Loucy (cell line): ENCODE data around the gene PDGFD.

Source experiments
- H2AFZ ChIP-seq: fragments of 200-600 bp; sonication (generic); 2 replicates; pipeline ENCODE4 v1.6.0; 2016; ENCODE audit warnings: antibody characterized with exemption, mild to moderate bottlenecking, low read length, moderate library complexity
- H3F3A ChIP-seq: fragments of 200-600 bp; 2 replicates; pipeline ENCODE4 v1.6.0; 2016; ENCODE audit warnings: antibody characterized with exemption, low read depth, mild to moderate bottlenecking
- H3K27me3 ChIP-seq: fragments of 200-600 bp; sonication (generic); 2 replicates; pipeline ENCODE4 v1.6.1; 2014; ENCODE audit warnings: low read length, mild to moderate bottlenecking; ENCODE audit not compliant: insufficient read depth, poor library complexity, severe bottlenecking
- H3K36me3 ChIP-seq: fragments of 200-600 bp; sonication (generic); 2 replicates; pipeline ENCODE4 v1.6.1; 2016; ENCODE audit warnings: low read length; ENCODE audit not compliant: insufficient read depth
- H3K4me1 ChIP-seq: fragments of 200-600 bp; sonication (generic); 2 replicates; pipeline ENCODE4 v1.5.1; 2014; ENCODE audit warnings: low read length, mild to moderate bottlenecking; ENCODE audit not compliant: insufficient read depth, poor library complexity, severe bottlenecking
- H3K4me2 ChIP-seq: fragments of 200-600 bp; sonication (generic); 2 replicates; pipeline ENCODE4 v1.6.0; 2014; ENCODE audit warnings: antibody characterized with exemption, low read length, low read depth, mild to moderate bottlenecking; ENCODE audit not compliant: poor library complexity, severe bottlenecking
- H3K4me3 ChIP-seq: fragments of 200-600 bp; sonication (generic); 2 replicates; pipeline ENCODE4 v1.5.1; 2014; ENCODE audit warnings: low read length, mild to moderate bottlenecking, mixed read lengths; ENCODE audit not compliant: poor library complexity, severe bottlenecking
- H3K79me2 ChIP-seq: fragments of 200-600 bp; sonication (generic); 2 replicates; pipeline ENCODE4 v1.6.1; 2014; ENCODE audit warnings: low read length; ENCODE audit not compliant: insufficient read depth
- H3K9ac ChIP-seq: fragments of 200-600 bp; sonication (generic); 2 replicates; pipeline ENCODE4 v1.6.0; 2014; ENCODE audit warnings: mild to moderate bottlenecking, low read depth, low read length, moderate library complexity; ENCODE audit not compliant: poor library complexity, severe bottlenecking
- H3K9me2 ChIP-seq: fragments of 200-600 bp; sonication (generic); replicated peaks from 2 replicates; pipeline ENCODE4 v1.6.1; 2016; ENCODE audit warnings: low read depth, low read length, mixed read lengths
- H3K9me3 ChIP-seq: fragments of 200-600 bp; sonication (generic); 2 replicates; pipeline ENCODE4 v1.6.1; 2014; ENCODE audit warnings: mild to moderate bottlenecking, antibody characterized with exemption, low read length, low read depth; ENCODE audit not compliant: insufficient read depth
- H4K20me1 ChIP-seq: fragments of 200-600 bp; sonication (generic); 2 replicates; pipeline ENCODE4 v1.6.0; 2014; ENCODE audit warnings: antibody characterized with exemption, low read length, mild to moderate bottlenecking; ENCODE audit not compliant: insufficient read depth, poor library complexity, severe bottlenecking
- CTCF ChIP-seq: fragments of 200-600 bp; sonication (generic); conservative IDR thresholded peaks from 2 replicates; pipeline ENCODE4 v1.5.1; 2014; ENCODE audit warnings: mild to moderate bottlenecking, antibody characterized with exemption, low read length
- EZH2phosphoT487 ChIP-seq: fragments of 200-600 bp; IDR thresholded peaks from 2 replicates; pipeline ENCODE4 v1.6.1; 2018; ENCODE audit warnings: antibody characterized with exemption, mild to moderate bottlenecking, moderate library complexity, borderline replicate concordance

PDGFD gene

DNA sequence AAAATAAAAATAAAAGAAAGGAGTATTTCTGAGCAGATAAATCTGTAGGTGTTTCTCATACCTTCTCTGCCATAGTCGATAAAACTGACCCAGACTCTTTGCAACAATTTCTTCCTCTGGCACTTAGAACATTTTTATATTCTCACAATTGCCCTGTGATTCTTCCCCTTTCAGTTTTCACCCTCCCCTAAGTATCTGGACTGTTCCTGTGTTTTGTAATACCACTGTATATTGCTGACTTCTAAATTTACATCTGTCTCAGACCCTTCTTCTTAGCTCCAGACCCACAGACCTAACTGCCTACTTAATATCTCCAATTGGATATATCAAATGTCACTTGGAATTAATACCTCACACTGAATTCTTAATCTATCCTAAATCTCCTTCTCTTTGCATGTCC lies 261.0 kb downstream of the PDGFD start:
- H3K9me2 ChIP-seq = no peaks in the 10 kb centered on the region
- peak overlapping the region; percentile 55 for H3K4me2 ChIP-seq
- no peaks in the 10 kb centered on the region for H4K20me1 ChIP-seq
- H3K27me3 ChIP-seq = no peaks in the 10 kb centered on the region
- H3K79me2 ChIP-seq = no peaks in the 10 kb centered on the region
- H3F3A ChIP-seq = peaks cover 9% of the 10 kb centered on the region; the same call in 1 of the 2 replicates
- TF ChIP-seq CTCF (no peak), EZH2phosphoT487 (no peak)
- H2AFZ ChIP-seq = no peak overlapping the region
- H3K36me3 ChIP-seq = no peaks in the 10 kb centered on the region
- peak overlapping the region; percentile 0 for H3K9ac ChIP-seq
- peaks cover 51% of the 10 kb centered on the region for H3K4me1 ChIP-seq
- H3K9me3 ChIP-seq = no peaks in the 10 kb centered on the region
- H3K4me3 ChIP-seq = no peak overlapping the region

DNA sequence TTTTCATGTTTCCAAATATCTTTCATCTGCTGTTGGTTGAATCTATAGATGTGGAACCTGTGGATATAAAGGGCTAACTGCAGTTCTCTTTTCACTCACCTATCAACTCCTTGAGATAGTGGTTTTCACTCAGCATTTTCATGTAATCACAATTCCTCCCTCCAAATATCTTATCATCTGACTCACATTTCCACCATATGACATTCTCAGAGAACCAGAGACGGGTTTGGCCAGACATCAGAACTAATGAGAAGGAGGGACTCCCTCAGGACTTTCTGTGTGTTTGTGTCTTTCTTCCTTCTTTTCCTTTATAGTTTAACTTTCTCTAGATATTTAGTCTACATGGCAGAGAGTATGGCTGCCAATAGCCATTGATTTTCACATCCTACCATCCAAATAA lies 262.3 kb downstream of the PDGFD start:
- Histone ChIP-seq H3K4me2 (no peak overlapping the region), H3K4me3 (no peak overlapping the region), H3F3A (no peaks in the 10 kb centered on the region), H4K20me1 (no peaks in the 10 kb centered on the region), H2AFZ (no peak overlapping the region), H3K9me2 (no peaks in the 10 kb centered on the region), H3K4me1 (peaks cover 53% of the 10 kb centered on the region), H3K36me3 (no peaks in the 10 kb centered on the region), H3K79me2 (no peaks in the 10 kb centered on the region), H3K9me3 (no peaks in the 10 kb centered on the region), H3K27me3 (no peaks in the 10 kb centered on the region), H3K9ac (no peak overlapping the region)
- no peak for TF ChIP-seq EZH2phosphoT487
- no peak for TF ChIP-seq CTCF

DNA sequence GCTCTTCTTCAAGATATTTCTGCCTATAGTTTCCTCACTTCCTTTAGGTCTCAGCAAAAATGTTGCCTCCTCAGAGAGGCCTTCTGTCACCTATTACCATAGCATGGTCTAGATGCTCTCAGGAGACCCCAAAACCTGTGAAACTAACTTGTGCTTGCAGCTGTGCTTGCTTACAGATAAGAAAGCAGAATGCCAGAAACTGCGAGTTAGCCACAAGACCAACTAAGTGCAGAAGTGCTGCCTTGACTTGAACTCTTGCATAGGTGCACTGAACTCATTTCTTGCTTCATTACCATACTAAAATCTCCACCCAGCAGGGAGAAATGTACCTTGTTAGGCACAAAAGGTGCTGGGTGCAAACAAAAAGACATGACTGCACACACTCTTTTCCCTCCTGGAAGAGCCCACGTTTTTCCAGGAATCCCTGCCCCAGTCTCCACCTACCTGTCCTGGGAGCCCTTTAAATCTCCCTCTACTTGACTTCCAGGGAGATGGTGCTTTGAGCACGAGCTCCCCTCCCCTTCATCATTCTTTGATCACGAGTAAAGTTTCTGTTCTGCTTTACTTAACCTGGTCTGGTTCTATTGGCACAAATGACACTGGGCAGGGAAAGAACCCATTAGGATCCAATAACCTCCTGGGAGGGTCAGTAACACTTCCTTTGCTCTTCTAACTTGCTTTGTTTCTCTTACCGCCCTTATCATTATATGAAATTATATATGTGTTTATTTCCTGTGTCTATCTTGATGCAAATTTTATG lies 265.2 kb downstream of the PDGFD start:
- H4K20me1 ChIP-seq = no peaks in the 10 kb centered on the region
- no peaks in the 10 kb centered on the region for H3K36me3 ChIP-seq
- H3K4me1 ChIP-seq = peaks cover 31% of the 10 kb centered on the region
- H3K9me3 ChIP-seq = no peaks in the 10 kb centered on the region
- no peaks in the 10 kb centered on the region for H3K9me2 ChIP-seq
- no peak overlapping the region for H3K4me3 ChIP-seq
- H3K4me2 ChIP-seq = no peak overlapping the region
- TF ChIP-seq CTCF (no peak), EZH2phosphoT487 (no peak)
- H3K9ac ChIP-seq = no peak overlapping the region
- H3F3A ChIP-seq = no peaks in the 10 kb centered on the region
- 0 out of 2 replicates have a peak overlapping the region, but pooled peaks have one; percentile 5 for H2AFZ ChIP-seq
- no peaks in the 10 kb centered on the region for H3K27me3 ChIP-seq
- no peaks in the 10 kb centered on the region for H3K79me2 ChIP-seq
